Activated CD8-positive, alpha-beta T cell treated with anti-CD3 and anti-CD28 coated beads for 36 hours (primary cell): ENCODE results near the gene FAM187B. TPM values are rescaled to one million over a fixed set of nuclear protein-coding genes. Genes with fewer than 3 reads are reported as not detected.

Experiments
- ATAC-seq: fragments of 200-7000 bp; cut with Tn5 transposase; one replicate; pipeline ENCODE4 v1.10.0; 2021; ENCODE audit warnings: mild to moderate bottlenecking, moderate library complexity
- CTCF ChIA-PET: fragments of 350-600 bp; sonication (Branson Sonifier 250); formaldehyde crosslinking; loops from one replicate; lab custom pipeline; 2021; ENCODE audit warnings: antibody characterized with exemption; lab: Charles Lee
- POLR2A ChIA-PET: fragments of 350-600 bp; sonication (Branson Sonifier 250); formaldehyde crosslinking; loops from one replicate; lab custom pipeline; 2021; ENCODE audit warnings: antibody characterized with exemption; lab: Charles Lee
- DNase-seq: peaks from one replicate; pipeline ENCODE4 v3.0.0-alpha.2; 2020
- H3K27ac Mint-ChIP-seq: one replicate; pipeline ENCODE4 v1.8.0; 2021; ENCODE audit warnings: mild to moderate bottlenecking, mixed read lengths
- H3K27me3 Mint-ChIP-seq: one replicate; pipeline ENCODE4 v1.8.0; 2021; ENCODE audit warnings: mixed read lengths
- H3K36me3 Mint-ChIP-seq: one replicate; pipeline ENCODE4 v1.8.0; 2021; ENCODE audit warnings: low read depth, mixed read lengths
- H3K4me1 Mint-ChIP-seq: one replicate; pipeline ENCODE4 v1.8.0; 2021; ENCODE audit warnings: low read depth, mixed read lengths
- H3K4me3 Mint-ChIP-seq: one replicate; pipeline ENCODE4 v1.8.0; 2021; ENCODE audit warnings: mild to moderate bottlenecking, moderate library complexity, mixed read lengths
- H3K9me3 Mint-ChIP-seq: one replicate; pipeline ENCODE4 v1.8.0; 2021; ENCODE audit warnings: mixed read lengths
- intact Hi-C: fragments of 100-400 bp; cut with micrococcal nuclease; formaldehyde crosslinking; loops from one replicate; pipeline ENCODE4 v1.10.0; 2022
- total RNA-seq, 2 experiments: library from RNA; stranded (reverse); gene quantifications; one replicate each; pipeline ENCODE4 v1.2.3, GENCODE V29; 2021
- TF ChIP-seq, protein P1 (sequence below): fragments of 200-600 bp; IDR thresholded peaks from one replicate; pipeline ENCODE4 v1.8.0; 2022; ENCODE audit warnings: antibody characterized with exemption, mild to moderate bottlenecking

The FAM187B gene
- total RNA-seq, 2 experiments from 2014 or later: not detected

DNA sequence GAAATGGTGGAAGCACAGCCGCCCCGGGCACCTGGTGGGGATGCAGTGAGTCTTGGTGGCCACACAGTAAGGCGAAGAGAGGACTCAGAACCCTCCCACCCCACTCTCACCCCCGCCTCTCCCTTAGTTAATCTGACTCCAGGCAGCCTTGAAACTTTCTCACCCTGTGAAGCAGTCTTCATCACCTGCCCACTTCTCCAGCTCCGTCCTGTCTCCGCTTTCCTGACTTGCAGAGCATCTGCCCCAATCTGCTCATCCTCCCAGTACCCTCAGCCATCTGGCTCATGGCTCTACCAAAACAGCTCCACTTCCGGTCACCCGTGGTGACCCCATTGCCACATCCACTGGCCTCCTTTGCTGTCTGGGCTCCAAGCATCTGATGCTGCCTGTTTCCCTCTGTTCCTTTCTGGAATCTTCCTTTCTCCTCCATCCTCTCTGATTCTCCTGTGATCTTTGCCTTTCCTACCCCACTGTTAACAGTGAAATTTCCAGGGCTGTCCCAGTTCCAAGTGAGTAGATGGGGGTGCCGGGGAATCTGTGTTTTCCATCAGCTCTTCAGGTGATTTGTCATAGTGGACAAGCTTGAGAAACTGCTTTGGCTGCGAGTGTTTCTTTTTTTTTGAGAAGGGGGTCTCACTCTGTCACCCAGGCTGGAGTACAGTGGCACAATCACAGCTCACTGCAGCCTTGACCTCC lies 44.6 kb upstream of the FAM187B start:
- ATAC-seq: no peak
- H3K27me3 Mint-ChIP-seq: no peaks in the 10 kb centered on the region
- POLR2A ChIA-PET: interaction anchor here (0.8 to 1.0 kb wide), 3 partner anchors 8 to 119 kb away, joined by 3 to 4 read pairs (median 3); partner anchors contain the start of gene FXYD5
- H3K9me3 Mint-ChIP-seq: no peaks in the 10 kb centered on the region
- DNase-seq: no peak
- H3K27ac Mint-ChIP-seq: peak overlapping the region; percentile 63
- H3K4me1 Mint-ChIP-seq: peaks cover 15% of the 10 kb centered on the region
- H3K36me3 Mint-ChIP-seq: peaks cover 30% of the 10 kb centered on the region
- no peak overlapping the region for H3K4me3 Mint-ChIP-seq
- TF ChIP-seq, protein P1, sequence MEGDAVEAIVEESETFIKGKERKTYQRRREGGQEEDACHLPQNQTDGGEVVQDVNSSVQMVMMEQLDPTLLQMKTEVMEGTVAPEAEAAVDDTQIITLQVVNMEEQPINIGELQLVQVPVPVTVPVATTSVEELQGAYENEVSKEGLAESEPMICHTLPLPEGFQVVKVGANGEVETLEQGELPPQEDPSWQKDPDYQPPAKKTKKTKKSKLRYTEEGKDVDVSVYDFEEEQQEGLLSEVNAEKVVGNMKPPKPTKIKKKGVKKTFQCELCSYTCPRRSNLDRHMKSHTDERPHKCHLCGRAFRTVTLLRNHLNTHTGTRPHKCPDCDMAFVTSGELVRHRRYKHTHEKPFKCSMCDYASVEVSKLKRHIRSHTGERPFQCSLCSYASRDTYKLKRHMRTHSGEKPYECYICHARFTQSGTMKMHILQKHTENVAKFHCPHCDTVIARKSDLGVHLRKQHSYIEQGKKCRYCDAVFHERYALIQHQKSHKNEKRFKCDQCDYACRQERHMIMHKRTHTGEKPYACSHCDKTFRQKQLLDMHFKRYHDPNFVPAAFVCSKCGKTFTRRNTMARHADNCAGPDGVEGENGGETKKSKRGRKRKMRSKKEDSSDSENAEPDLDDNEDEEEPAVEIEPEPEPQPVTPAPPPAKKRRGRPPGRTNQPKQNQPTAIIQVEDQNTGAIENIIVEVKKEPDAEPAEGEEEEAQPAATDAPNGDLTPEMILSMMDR: no peak
- intact Hi-C loops: no loop called here
- CTCF ChIA-PET: interaction anchor here (0.9 to 1.4 kb wide), 3 partner anchors 132 to 222 kb away, joined by 3 read pairs; no protein-coding TSS in a partner anchor

DNA sequence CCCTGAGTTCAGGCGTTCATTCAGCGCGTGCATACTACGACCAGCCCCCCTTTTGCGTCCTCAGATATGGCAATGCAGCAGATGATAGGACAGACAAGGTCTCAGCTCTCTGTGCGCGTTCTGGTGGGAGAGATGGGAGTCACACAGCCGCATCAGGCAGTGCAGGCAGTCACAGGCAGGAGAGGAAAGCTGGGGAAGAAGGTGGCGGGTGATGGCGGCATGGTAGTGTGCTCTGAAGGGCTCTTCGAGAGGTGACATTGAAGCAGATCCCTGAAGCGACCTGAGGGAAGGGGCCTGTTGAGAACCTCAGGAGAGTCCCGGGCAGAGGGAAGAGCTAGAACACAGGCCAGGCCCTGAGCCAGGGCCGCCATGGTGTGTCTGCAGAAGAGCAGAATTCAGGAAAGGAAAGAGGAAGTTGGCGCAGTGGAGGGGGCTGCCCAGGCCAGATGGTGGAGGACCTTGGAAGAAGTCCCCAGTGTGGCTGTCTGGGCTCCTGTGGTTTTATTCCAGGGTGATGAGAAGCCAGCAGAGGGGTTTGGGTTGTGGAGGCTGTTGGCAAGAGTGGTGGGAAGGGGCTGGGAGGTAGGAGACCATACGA lies 43.7 kb upstream of the FAM187B start:
- ATAC-seq (no peak), DNase-seq (no peak)
- peaks cover 34% of the 10 kb centered on the region for H3K36me3 Mint-ChIP-seq
- ChIA-PET POLR2A (interaction anchor here (0.5 to 1.0 kb wide), 3 partner anchors 9 to 118 kb away, joined by 3 read pairs; partner anchors contain the start of gene FXYD5), CTCF (interaction anchor here (0.5 to 1.3 kb wide), 3 partner anchors 131 to 223 kb away, joined by 3 read pairs; no protein-coding TSS in a partner anchor)
- TF ChIP-seq, protein P1: no peak
- no peak overlapping the region for H3K27ac Mint-ChIP-seq
- no peak overlapping the region for H3K4me3 Mint-ChIP-seq
- intact Hi-C loops: no loop called here
- peaks cover 15% of the 10 kb centered on the region for H3K4me1 Mint-ChIP-seq
- H3K27me3 Mint-ChIP-seq: no peaks in the 10 kb centered on the region
- H3K9me3 Mint-ChIP-seq: no peaks in the 10 kb centered on the region

DNA sequence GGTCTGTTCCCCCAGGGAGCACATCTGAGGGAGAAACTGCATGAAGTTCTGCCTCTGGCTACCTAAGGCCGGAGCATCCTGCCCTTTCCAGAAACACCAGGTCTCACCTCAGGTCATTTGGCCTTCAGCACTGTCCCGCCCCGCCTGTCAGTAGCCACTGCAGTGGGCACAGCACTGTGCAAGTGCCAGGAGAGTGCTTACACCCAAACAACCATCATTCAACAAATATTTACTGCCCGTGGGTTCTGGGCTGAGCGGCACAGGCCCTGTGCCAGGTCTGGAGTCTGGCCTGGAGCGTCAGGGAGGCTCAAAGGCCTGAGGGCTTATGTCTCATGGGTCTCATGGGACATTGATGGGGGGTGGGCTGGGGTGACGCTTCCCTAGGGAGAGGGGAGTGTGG lies 43.0 kb upstream of the FAM187B start:
- CTCF ChIA-PET: interaction anchor here (0.8 kb wide), 1 partner anchor 227 kb away, joined by 3 read pairs; no protein-coding TSS in a partner anchor
- POLR2A ChIA-PET: interaction anchor here (0.5 kb wide), 1 partner anchor 109 kb away, joined by 3 read pairs; no protein-coding TSS in a partner anchor
- TF ChIP-seq, protein P1: no peak
- Mint-ChIP-seq H3K27me3 (no peaks in the 10 kb centered on the region), H3K4me3 (no peak overlapping the region), H3K36me3 (peaks cover 35% of the 10 kb centered on the region), H3K27ac (no peak overlapping the region), H3K9me3 (no peaks in the 10 kb centered on the region), H3K4me1 (peaks cover 18% of the 10 kb centered on the region)
- ATAC-seq (no peak), DNase-seq (no peak)
- intact Hi-C loops: no loop called here

DNA sequence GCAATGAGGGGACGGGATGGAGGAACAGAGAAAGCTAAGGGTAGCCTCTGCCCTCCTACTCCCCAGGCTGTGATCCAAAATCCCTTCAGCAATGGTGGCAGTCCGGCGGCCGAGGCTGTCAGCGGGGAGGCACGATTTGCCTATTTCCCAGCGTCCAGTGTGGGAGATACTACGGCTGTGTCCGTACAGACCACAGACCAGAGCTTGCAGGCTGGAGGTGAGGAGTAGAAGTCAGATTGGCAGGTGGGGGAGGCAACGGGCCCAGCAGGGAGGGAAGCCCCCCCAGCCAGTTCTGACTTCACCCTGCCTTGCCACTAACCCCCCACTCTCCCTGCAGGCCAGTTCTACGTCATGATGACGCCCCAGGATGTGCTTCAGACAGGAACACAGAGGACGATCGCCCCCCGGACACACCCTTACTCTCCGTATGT lies 41.9 kb upstream of the FAM187B start:
- ChIA-PET POLR2A (interaction anchor here (0.8 to 2.0 kb wide), 3 partner anchors 10 to 100 kb away, joined by 3 to 8 read pairs (median 5); no protein-coding TSS in a partner anchor), CTCF (interaction anchor here (0.8 to 1.8 kb wide), 4 partner anchors 83 to 240 kb away, joined by 3 to 8 read pairs (median 3); no protein-coding TSS in a partner anchor)
- Mint-ChIP-seq H3K27ac (no peak overlapping the region), H3K4me1 (peaks cover 28% of the 10 kb centered on the region), H3K9me3 (no peaks in the 10 kb centered on the region), H3K36me3 (peaks cover 37% of the 10 kb centered on the region), H3K4me3 (peak overlapping the region; percentile 63), H3K27me3 (no peaks in the 10 kb centered on the region)
- ATAC-seq (no peak), DNase-seq (no peak)
- intact Hi-C loops: no loop called here
- TF ChIP-seq, protein P1: no peak
